Measurements from ENCODE around the gene GFER.
A peak's percentile ranks its signal among the peaks of the same experiment; 100 is the strongest.

GFER gene

DNA sequence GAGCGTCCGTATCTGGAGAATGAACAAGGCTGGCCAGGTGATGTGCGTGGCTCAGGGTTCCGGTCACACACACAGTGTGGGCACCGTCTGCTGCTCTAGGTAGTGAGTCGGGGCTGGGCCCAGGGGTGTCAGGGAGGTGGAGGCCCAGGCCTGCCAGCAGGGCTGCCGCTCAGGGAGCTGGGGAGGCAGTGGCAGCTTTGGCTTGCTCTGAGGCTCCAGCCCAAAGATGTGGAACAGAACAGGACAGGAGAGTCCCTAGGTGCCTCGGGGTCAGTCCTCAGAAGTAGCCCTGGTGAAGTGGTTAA is 7.8 kb upstream of the GFER start:
- Histone ChIP-seq H3K18ac (ENCODE audit: low read length) (no peak overlapping the region), H3K36me3 (ENCODE audit: control insufficient read depth, insufficient read depth, low read length) (peaks cover 4% of the 10 kb centered on the region), H4K8ac (ENCODE audit: low read depth, low read length) (no peak overlapping the region), H3K23ac (ENCODE audit: low read length) (no peak overlapping the region), H3K27me3 (ENCODE audit: insufficient read depth, low read length, poor library complexity) (peaks cover 7% of the 10 kb centered on the region), H3K79me2 (ENCODE audit: control insufficient read depth, insufficient read depth, low read length) (peaks cover 13% of the 10 kb centered on the region), H2BK15ac (replicated peaks; ENCODE audit: low read depth) (no peak overlapping the region), H2BK120ac (ENCODE audit: low read depth, low read length) (no peak overlapping the region), H3K79me1 (ENCODE audit: low read length) (peaks cover 4% of the 10 kb centered on the region), H3K4me1 (ENCODE audit: control insufficient read depth, low read depth, low read length) (no peaks in the 10 kb centered on the region), H2BK5ac (ENCODE audit: low read length) (no peak overlapping the region), H3K56ac (ENCODE audit: low read length) (no peak overlapping the region), H3K4me2 (ENCODE audit: low read length) (no peak overlapping the region), H3K27ac (ENCODE audit: low read depth, low read length) (no peak overlapping the region), H3K4me3 (ENCODE audit: low read length) (no peak overlapping the region), H3K4ac (ENCODE audit: low read depth, low read length) (no peak overlapping the region), H4K5ac (ENCODE audit: low read length) (no peak overlapping the region), H3K9ac (ENCODE audit: low read length) (no peak overlapping the region), H2AK5ac (ENCODE audit: low read length) (no peak overlapping the region)
- no CpG with 5 or more reads among the region's 8 CpGs for WGBS (ENCODE audit: extremely low coverage, insufficient coverage, low lambda C conversion rate)
- no peak for DNase-seq

DNA sequence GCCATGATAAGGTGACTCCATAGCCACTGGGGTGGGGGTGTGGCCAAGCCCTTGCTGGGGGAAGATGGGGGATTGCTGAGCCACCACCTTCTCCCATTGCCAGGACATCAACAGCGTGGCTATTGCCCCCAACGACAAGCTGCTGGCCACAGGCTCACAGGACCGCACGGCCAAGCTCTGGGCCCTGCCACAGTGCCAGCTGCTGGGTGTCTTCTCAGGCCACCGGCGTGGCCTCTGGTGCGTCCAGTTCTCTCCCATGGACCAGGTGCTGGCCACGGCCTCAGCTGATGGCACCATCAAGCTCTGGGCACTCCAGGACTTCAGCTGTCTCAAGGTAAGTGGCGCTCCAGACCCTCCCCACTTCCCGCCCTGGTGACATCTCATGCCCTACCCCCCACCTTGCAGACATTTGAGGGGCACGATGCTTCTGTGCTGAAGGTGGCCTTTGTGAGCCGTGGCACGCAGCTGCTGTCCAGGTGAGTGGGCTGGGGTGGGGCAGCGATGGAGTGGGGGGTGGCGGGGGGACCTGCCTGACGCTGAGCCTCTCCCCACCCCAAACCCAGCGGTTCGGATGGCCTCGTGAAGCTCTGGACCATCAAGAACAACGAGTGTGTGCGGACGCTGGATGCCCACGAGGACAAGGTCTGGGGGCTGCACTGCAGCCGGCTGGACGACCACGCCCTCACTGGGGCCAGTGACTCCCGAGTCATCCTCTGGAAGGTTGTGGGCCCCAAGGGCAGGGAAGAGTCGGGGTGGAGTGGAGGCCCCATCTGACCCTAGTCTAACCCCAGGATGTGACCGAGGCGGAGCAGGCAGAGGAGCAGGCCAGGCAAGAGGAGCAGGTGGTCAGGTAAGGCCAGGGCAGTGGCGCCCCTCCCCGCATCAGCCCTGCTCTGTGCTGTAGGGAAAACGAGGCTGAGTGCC is 6.8 kb upstream of the GFER start:
- H4K5ac ChIP-seq (ENCODE audit: low read length) = no peak overlapping the region
- H3K27ac ChIP-seq (ENCODE audit: low read depth, low read length) = no peak overlapping the region
- H3K4me2 ChIP-seq (ENCODE audit: low read length) = no peak overlapping the region
- no peak overlapping the region for H3K4me3 ChIP-seq (ENCODE audit: low read length)
- H2BK5ac ChIP-seq (ENCODE audit: low read length) = no peak overlapping the region
- peaks cover 4% of the 10 kb centered on the region for H3K36me3 ChIP-seq (ENCODE audit: control insufficient read depth, insufficient read depth, low read length)
- H2BK15ac ChIP-seq (replicated peaks; ENCODE audit: low read depth) = no peak overlapping the region
- no peak overlapping the region for H3K4ac ChIP-seq (ENCODE audit: low read depth, low read length)
- H3K23ac ChIP-seq (ENCODE audit: low read length) = no peak overlapping the region
- H2BK120ac ChIP-seq (ENCODE audit: low read depth, low read length) = no peak overlapping the region
- WGBS (ENCODE audit: extremely low coverage, insufficient coverage, low lambda C conversion rate) = no CpG with 5 or more reads among the region's 33 CpGs
- H3K18ac ChIP-seq (ENCODE audit: low read length) = no peak overlapping the region
- no peak for DNase-seq
- no peak overlapping the region for H3K9ac ChIP-seq (ENCODE audit: low read length)
- no peak overlapping the region for H2AK5ac ChIP-seq (ENCODE audit: low read length)
- no peak overlapping the region for H4K8ac ChIP-seq (ENCODE audit: low read depth, low read length)
- H3K27me3 ChIP-seq (ENCODE audit: insufficient read depth, low read length, poor library complexity) = peaks cover 9% of the 10 kb centered on the region
- H3K79me2 ChIP-seq (ENCODE audit: control insufficient read depth, insufficient read depth, low read length) = peaks cover 11% of the 10 kb centered on the region
- H3K79me1 ChIP-seq (ENCODE audit: low read length) = peaks cover 4% of the 10 kb centered on the region
- no peaks in the 10 kb centered on the region for H3K4me1 ChIP-seq (ENCODE audit: control insufficient read depth, low read depth, low read length)
- H3K56ac ChIP-seq (ENCODE audit: low read length) = no peak overlapping the region

DNA sequence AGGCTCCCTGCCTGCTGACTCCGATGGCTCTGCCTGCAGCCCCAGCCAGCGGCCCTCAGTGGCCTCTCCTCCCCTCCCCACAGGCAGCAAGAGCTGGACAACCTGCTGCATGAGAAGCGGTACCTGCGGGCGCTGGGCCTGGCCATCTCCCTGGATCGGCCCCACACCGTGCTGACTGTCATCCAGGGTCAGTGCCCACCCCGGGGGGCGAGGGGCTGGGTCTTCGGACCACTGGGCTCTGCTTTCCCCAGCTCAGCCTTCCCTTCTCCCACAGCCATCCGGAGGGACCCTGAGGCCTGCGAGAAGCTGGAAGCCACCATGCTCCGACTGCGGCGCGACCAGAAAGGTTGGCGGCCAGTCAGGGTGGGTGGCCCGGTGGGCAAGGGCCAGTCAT is 6.1 kb upstream of the GFER start:
- Histone ChIP-seq H3K18ac (ENCODE audit: low read length) (no peak overlapping the region), H4K5ac (ENCODE audit: low read length) (no peak overlapping the region), H3K27ac (ENCODE audit: low read depth, low read length) (no peak overlapping the region), H3K79me1 (ENCODE audit: low read length) (peaks cover under 1% of the 10 kb centered on the region), H3K4ac (ENCODE audit: low read depth, low read length) (no peak overlapping the region), H3K79me2 (ENCODE audit: control insufficient read depth, insufficient read depth, low read length) (peaks cover 4% of the 10 kb centered on the region), H4K8ac (ENCODE audit: low read depth, low read length) (no peak overlapping the region), H2AK5ac (ENCODE audit: low read length) (no peak overlapping the region), H2BK15ac (replicated peaks; ENCODE audit: low read depth) (no peak overlapping the region), H3K4me3 (ENCODE audit: low read length) (no peak overlapping the region), H3K36me3 (ENCODE audit: control insufficient read depth, insufficient read depth, low read length) (peaks cover 4% of the 10 kb centered on the region), H3K9ac (ENCODE audit: low read length) (no peak overlapping the region), H3K4me1 (ENCODE audit: control insufficient read depth, low read depth, low read length) (no peaks in the 10 kb centered on the region), H3K23ac (ENCODE audit: low read length) (no peak overlapping the region), H3K27me3 (ENCODE audit: insufficient read depth, low read length, poor library complexity) (peaks cover 9% of the 10 kb centered on the region), H2BK120ac (ENCODE audit: low read depth, low read length) (no peak overlapping the region), H3K56ac (ENCODE audit: low read length) (no peak overlapping the region), H3K4me2 (ENCODE audit: low read length) (no peak overlapping the region), H2BK5ac (ENCODE audit: low read length) (no peak overlapping the region)
- DNase-seq = no peak
- WGBS (ENCODE audit: extremely low coverage, insufficient coverage, low lambda C conversion rate) = no CpG with 5 or more reads among the region's 18 CpGs

DNA sequence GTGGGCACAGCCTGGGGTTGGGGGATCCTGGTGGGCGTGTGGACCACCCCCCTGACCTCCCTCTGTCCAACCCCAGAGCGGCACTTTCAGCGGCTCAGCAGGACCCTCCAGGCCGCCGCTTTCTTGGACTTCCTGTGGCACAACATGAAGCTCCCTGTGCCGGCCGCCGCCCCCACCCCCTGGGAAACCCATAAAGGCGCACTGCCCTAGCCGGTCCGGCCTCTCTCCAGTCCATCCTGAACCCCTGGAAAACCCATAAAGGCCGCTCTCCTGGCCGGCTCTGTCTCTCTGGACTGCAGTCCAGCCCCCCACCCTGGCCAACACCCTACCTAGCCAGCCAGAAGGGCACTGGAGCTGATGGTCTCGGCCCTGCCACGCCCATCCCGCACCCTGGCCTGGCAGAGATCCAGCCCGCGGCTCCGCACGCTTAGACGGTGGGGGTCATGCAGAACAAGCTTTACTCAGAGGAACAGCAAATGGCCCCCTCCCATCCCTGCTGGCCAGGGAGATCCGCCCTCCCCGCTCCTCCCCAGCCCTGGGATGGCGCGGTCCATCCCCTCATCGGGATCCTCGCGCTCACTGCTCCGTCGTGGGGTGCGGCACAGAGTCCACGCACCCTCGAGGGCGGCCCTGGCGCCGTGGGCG is 5.4 kb upstream of the GFER start:
- Histone ChIP-seq H3K56ac (ENCODE audit: low read length) (peak overlapping the region; percentile 83), H3K4ac (ENCODE audit: low read depth, low read length) (no peak overlapping the region), H3K4me3 (ENCODE audit: low read length) (no peak overlapping the region), H3K18ac (ENCODE audit: low read length) (no peak overlapping the region), H2BK120ac (ENCODE audit: low read depth, low read length) (no peak overlapping the region), H3K23ac (ENCODE audit: low read length) (no peak overlapping the region), H4K8ac (ENCODE audit: low read depth, low read length) (no peak overlapping the region), H2BK5ac (ENCODE audit: low read length) (no peak overlapping the region), H3K79me2 (ENCODE audit: control insufficient read depth, insufficient read depth, low read length) (no peaks in the 10 kb centered on the region), H3K9ac (ENCODE audit: low read length) (peak overlapping the region; percentile 62), H2BK15ac (replicated peaks; ENCODE audit: low read depth) (no peak overlapping the region), H4K5ac (ENCODE audit: low read length) (no peak overlapping the region), H3K79me1 (ENCODE audit: low read length) (no peaks in the 10 kb centered on the region), H2AK5ac (ENCODE audit: low read length) (no peak overlapping the region), H3K4me1 (ENCODE audit: control insufficient read depth, low read depth, low read length) (peaks cover 3% of the 10 kb centered on the region), H3K27me3 (ENCODE audit: insufficient read depth, low read length, poor library complexity) (peaks cover 9% of the 10 kb centered on the region), H3K4me2 (ENCODE audit: low read length) (peak overlapping the region; percentile 14), H3K27ac (ENCODE audit: low read depth, low read length) (no peak overlapping the region), H3K36me3 (ENCODE audit: control insufficient read depth, insufficient read depth, low read length) (peaks cover 4% of the 10 kb centered on the region)
- WGBS (ENCODE audit: extremely low coverage, insufficient coverage, low lambda C conversion rate) = no CpG with 5 or more reads among the region's 37 CpGs
- DNase-seq = no peak

DNA sequence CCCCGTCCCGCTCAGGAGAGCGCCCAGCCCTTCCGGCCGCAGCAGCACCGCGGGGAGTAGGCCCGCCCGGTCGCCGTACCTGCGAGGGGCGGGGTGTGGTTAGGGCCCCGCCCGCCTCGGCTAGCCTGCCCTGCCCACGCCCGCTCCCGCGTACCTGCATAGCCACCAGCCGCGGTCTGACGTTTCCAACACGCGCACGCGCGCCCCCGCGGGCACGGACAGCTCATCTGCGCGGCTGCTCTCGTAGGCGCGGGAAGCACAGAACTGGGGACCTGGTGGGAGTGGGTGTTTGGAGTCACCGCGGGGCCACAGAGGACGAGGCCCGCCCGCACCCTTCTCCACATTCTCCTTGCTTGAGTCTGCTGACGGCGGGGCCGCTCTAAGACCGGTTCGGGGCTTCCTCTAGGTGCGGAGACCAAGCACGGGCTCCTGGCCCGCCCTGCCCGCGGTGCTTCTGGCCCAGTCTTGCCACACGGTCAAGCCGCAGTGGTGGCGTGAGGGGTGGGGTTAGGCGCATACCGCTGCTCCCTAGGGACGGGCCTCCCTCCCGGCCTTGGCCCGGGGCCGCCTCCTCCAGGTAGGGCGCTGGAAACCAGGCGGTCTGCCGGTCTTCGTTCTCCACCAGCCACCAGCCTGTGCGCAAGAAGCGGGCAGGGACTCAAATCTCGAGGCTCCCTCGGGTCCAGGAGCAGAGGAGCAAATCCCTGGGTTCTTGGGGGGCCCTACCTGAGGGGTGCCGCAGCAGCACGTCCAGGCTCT is 4.5 kb upstream of the GFER start:
- no peak overlapping the region for H2AK5ac ChIP-seq (ENCODE audit: low read length)
- peaks cover 9% of the 10 kb centered on the region for H3K27me3 ChIP-seq (ENCODE audit: insufficient read depth, low read length, poor library complexity)
- peak; percentile 50 for DNase-seq
- H3K79me2 ChIP-seq (ENCODE audit: control insufficient read depth, insufficient read depth, low read length) = no peaks in the 10 kb centered on the region
- no peak overlapping the region for H2BK5ac ChIP-seq (ENCODE audit: low read length)
- peak overlapping the region; percentile 15 for H3K4me2 ChIP-seq (ENCODE audit: low read length)
- peak overlapping the region; percentile 62 for H3K9ac ChIP-seq (ENCODE audit: low read length)
- H3K56ac ChIP-seq (ENCODE audit: low read length) = peak overlapping the region; percentile 83
- no peaks in the 10 kb centered on the region for H3K79me1 ChIP-seq (ENCODE audit: low read length)
- H3K4me3 ChIP-seq (ENCODE audit: low read length) = no peak overlapping the region
- no peak overlapping the region for H4K8ac ChIP-seq (ENCODE audit: low read depth, low read length)
- H4K5ac ChIP-seq (ENCODE audit: low read length) = no peak overlapping the region
- peaks cover 3% of the 10 kb centered on the region for H3K4me1 ChIP-seq (ENCODE audit: control insufficient read depth, low read depth, low read length)
- H2BK15ac ChIP-seq (replicated peaks; ENCODE audit: low read depth) = no peak overlapping the region
- H3K27ac ChIP-seq (ENCODE audit: low read depth, low read length) = no peak overlapping the region
- no peak overlapping the region for H3K23ac ChIP-seq (ENCODE audit: low read length)
- peaks cover 4% of the 10 kb centered on the region for H3K36me3 ChIP-seq (ENCODE audit: control insufficient read depth, insufficient read depth, low read length)
- H3K18ac ChIP-seq (ENCODE audit: low read length) = no peak overlapping the region
- no CpG with 5 or more reads among the region's 70 CpGs for whole genome bisulfite sequencing (ENCODE audit: extremely low coverage, insufficient coverage, low lambda C conversion rate)
- H3K4ac ChIP-seq (ENCODE audit: low read depth, low read length) = no peak overlapping the region
- H2BK120ac ChIP-seq (ENCODE audit: low read depth, low read length) = no peak overlapping the region

Data from mesendoderm (in vitro differentiated cells).